SKM-1 (cell line): ENCODE measurements around the gene PTGDS.

Source experiments
- DNase-seq: peaks from one replicate; lab custom pipeline; 2025; ENCODE audit not compliant: unreplicated experiment; lab: John Stamatoyannopoulos, UW

PTGDS gene

DNA sequence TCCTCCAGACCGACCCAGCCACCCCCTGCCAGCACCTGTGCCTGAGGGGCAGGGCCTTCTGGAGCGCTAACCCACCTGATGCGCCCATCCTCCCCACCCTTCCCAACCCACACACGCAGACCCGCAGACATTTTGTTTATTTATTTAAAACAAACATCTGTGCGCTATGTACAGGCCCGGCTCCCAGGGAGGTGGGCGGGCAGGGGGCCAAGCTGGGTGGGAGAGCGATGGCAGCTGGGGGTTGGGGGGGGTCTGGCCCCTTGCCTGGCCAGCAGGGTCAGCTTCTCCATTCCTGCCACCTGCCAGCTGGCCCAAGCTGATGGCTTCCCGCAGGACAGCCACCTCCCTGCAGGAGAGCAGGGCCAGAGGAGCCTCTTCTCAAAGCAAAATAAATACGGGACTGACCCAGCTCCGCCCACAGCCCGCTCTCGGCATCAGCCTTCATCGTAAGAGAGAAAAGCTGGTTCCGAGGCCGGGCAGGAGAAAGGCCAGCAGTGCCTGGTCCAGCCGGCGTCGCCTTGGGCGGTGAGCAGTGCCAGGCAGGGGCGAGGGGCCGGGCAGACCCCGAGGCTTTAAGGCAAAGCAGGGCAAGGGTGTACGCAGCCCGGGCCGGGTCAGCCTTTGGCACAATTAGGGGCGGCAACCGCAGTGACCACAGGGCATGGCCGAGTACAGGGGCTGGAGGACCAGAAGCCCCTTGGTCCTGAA is 30.0 kb downstream of the PTGDS start:
- DNase-seq: no peak

DNA sequence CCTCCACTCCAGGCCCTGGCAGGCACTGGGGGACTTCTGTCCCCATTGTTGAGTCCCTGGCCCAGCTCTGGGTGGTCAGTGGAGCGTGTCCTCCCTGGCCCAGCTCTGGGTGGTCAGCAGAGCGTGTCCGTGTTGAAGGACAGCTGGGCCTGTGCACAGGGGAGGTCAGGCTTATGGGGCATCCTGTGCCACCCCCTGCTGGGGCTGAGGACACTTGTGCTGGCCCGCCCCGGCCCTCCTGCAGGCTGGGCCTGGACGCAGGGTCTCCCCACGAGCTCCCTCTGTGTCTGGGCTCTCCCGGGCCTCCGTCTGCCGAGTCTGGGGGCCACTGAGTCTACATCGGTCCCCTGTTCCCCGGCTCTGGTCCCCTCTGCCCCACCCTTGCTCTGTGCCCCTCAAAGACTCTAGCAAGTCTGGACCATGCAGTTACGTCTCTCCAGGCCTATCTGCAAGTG is 30.5 kb downstream of the PTGDS start:
- DNase-seq: no peak

DNA sequence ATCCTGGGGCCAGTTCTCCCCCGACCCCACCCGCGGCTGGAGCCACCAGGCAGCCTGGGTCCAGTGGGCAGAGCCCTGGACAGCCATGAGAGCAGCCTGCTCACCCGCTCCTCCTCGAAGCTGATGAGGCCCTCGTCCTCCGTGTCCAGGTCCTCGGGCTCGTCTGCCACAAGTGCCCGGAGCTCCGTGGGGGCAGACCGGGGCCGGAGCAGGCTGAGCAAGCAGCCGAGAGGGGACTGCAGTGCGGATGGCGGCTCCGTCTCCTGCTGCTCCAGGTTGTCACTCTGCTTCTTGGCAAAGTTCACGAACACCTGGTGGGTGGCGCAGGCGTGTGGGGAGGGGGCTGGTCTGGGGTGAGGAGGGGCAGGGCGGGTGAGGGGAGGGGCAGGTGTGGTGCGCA is 31.0 kb downstream of the PTGDS start:
- no peak for DNase-seq

DNA sequence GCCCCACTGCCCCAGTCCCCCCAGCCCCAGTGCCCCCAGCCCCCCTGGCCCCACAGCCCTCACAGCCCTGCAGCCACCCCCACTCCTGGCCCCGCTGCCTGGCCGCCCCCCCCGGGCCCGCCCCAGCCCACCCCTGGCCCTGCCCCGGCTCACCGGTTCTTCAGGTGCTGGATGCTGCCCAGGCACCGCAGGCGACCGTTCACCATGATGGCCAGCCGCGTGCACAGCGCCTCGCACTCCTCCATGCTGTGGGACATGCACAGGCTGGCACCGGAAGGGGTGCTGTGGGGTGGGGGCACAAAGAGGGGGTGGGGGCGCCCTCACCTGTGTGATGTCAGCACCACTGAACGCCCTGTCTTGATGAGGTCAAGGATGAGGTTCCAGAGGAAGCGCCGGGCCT is 31.9 kb downstream of the PTGDS start:
- no peak for DNase-seq

DNA sequence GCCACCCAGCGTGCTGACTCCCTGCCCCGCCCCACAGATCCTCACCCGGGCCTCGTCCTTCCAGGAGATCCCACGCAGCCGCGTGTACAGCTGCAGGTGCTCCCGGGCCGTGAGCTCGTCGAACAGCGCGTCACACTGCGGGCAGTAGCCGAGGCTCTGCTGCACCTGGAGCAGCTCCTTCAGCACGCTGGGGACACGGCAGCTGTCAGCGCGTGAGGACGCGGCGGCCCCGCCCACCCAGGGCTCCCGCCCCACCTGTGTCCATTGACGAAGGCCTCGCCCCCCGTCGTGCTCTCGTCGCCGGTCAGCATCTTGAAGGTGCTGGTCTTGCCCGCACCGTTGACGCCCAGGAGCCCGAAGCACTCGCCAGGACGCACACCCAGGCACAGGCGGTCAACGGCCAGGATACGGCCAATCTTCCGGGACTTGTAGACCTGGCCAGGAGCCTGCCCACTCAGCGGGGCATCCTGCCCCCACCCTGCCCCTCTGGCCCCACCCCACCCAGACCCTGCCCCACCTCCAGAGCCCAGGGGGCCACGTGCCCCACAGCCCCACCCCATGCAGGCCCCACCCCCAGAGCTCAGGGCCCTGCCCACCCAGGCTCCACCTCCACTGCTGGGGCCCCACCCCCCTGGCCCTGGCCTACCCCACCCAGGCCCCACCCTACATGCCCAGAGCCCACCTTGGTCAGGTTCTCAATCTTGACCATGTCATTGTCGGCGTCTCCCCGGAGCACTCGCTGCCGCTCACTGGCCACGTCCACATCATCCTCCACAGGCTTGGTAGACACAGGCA is 32.8 kb downstream of the PTGDS start:
- no peak for DNase-seq

DNA sequence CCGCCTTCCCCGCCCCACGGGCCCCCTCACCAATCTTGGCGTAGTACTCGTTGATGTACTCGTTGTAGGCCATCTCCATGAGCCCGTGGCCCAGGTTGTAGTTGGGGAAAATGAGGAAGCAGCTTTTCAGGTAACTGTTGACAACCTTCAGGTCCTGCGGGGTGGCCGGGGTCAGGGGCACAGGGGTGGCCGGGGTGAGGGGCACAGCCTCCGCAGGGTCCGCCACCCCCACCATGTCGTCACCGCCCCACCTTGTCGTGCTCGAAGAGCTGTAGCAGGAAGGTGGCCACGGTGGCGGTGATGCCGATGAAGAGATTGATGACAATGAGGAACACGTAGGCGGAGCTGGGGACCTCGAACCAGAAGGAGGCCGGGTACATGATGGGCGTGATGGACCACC is 33.9 kb downstream of the PTGDS start:
- no peak for DNase-seq

DNA sequence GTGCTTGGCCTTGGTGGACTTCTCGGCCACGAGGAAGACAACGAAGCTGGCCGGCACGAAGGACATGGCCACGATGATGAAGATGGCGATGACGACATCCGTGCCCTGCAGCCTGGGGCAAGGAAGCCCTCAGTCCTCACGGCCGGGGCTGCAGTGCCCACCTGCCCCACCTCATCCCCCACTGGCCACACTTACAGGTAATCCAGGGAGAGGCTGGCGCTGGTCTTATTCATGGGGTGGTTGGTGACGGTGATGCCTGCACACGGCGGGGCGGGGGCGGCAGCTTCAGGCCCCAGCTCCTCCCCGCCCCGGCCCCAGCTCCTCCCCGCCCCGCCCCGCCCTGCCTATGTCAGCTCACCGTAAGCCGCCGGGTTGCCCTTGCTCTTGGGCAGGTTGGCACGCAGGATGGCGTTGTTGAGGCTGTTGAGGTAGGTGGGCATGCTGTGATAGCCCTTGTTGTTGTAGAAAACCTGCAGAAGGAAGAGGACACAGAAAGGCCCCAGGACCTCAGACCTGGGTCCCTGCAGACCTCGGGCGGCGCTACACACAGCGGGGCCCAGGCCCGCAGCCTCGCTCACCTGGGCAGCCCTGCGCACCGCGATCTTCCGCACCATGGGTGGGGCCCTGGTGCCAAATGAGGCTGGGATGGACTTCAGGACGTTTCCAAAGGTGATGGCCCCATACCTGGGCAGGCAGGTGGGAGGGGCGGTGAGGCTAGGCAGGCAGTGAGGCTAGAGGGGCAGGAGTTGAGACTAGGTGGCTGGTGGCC is 34.8 kb downstream of the PTGDS start:
- DNase-seq: no peak

DNA sequence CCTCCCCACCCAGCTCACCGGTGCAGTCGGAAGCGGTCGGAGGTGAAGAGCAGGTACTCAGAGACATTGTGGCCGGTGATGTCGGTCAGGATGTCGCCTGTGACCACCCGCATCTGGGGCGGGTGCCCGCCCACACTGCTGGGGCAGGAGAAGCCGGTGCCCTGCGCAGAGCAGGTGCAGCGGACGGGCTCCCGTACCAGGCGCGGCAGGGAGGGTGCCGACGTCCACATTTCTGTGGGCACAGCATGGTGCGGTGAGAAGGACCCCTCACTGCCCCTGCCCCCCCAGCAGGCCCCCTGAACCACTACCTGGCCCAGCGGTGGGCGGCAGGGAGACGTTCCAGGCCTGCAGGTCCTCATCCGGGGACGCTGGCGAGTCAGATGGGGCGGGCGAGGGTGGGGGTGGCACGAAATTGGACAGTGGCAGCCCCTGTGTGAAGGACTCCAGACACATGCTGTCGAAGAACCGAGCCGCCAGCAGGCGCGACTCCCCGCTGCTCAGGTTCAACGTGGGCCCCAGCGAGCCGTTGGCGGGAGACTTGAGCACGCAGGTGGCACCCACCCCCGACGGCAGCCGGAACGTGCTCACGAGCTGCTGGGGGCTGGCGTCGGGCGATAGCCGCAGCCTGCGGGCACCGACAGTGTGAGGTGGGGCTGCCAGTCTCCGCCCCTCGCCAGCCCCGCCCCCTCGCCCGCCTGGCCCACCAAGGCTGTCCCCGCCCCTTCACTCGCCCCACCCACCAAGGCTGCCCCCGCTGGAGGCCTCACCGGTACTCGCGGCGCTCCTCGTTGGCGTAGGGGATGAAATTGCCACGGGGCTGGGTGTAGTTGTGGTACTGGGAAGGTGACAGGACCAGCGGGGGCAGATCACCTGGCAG is 35.6 kb downstream of the PTGDS start:
- DNase-seq: no peak

DNA sequence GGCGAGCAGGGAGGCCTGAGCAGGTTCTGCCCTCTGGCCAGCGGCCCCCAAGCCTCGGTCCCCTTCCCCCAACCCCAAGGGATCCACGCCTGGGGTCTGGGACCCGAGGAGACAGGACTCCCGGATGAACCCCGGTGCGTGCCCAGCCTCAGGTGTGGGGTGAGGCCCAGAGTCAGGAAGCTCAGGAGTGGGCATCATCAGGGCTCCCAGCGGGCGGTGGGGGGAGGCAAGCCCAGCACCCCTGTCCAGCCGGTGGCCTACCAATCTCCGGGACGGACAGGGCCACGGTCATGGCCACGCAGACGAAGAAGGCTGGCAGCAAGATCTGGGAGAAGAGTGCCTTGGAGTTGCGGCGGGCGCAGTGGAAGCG is 36.3 kb downstream of the PTGDS start:
- DNase-seq: no peak

DNA sequence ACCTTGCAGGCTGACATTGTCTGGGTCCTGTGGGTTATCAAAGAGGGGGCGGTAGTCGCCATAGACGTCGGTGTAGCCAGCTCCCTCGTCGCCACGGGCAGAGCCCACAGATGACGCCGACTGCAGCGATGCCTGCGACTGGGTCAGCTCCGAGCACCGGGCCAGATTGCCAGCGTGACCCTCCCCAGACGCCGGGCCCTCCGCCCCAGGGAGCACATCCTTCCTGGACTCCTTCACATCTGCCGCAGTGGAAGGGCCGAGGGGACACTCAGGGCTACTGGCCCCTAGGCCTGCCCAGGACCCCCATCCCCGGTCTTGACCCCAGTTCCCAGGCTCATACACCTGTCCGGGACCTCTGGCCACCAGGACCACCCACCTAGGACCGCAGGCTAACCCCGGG is 36.9 kb downstream of the PTGDS start:
- no peak for DNase-seq

DNA sequence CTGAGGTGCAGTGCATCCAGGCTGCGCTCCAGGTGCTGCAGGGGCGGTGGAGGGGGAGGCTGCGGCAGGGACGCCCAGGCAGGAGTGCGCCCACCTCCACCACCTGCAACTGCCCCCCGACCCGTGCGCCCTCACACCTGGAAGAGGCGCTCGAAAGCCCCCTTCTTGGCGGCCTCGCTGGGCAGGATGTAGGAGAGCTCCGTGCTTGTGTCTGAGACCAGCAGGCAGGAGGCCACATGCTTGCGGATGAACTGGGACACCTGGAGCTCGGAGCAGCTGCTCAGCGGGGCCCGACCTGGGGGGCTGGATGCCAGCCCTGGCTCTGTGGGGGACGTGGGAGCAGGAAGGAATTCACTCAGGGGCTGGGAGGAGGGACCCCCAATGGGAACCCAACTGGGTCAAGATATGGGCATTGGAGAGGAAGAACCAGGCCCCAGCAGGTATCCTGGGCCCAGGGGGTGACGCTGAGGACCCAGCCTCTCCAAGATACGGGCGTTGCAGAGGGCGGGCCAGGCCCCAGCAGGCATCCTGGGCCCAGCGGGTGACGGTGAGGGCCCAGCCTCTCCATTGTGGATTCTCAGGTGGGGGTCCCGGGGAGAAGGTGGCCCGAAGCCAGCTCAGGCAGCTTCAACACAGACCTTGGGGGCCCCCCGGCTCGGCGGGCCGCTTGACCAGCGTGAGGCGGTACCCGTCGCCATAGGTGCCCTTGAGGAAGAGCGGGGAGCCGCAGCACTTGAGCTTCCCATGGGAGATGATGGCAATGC is 37.7 kb downstream of the PTGDS start:
- DNase-seq: no peak

DNA sequence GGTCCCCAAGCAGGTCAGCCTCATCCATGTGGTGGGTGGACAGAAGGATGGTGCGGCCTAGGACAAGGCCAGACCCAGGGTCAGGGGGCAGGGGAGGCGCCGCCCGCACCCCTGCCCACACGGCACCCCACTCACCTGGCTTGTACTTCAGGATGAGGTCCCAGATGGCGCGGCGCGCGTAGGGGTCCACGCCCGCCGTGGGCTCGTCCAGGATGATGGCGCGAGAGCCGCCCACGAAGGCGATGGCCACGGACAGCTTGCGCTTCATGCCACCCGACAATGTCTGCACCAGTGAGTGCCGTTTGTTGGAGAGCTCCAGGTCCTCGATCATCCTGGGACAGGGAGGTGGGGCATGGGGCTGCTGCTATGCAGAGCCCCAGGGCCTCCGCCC is 38.2 kb downstream of the PTGDS start:
- no peak for DNase-seq

DNA sequence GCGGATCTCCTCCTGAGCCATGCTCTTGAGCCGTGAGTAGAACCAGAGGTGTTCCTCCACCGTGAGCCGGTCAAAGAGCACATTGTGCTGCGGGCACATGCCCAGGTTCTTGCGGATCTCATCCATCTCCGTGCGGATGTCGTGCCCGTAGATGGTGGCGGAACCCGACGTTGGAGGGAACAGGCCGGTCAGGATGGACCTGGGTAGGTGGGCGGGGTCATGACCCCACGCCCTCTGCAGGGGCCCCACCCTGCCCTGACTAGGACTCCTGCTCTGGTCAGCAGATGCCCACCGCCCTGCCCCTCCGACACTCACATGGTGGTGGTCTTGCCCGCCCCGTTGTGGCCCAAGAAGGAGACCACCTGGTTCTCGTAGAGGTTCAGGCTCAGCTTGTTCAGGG is 38.7 kb downstream of the PTGDS start:
- DNase-seq: no peak

DNA sequence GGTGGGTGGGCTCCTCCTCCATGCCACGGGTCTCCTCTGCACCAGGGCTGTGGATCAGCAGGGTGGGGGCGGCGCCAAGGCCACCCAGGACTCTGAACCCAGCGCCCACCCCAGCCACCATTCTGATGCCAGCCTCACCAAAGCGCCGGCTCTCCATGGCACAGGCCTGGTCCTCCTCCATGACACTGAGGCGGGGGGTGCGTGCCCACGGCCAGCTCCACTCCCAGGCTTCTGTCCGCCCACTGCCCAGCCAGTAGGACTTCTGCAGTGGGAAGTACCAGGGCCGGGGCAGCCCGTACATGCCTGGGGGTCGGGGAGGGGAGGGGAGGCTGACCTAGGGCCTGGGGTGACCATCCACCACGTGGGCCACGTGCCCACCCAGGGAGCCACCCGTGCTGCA is 39.1 kb downstream of the PTGDS start:
- no peak for DNase-seq

DNA sequence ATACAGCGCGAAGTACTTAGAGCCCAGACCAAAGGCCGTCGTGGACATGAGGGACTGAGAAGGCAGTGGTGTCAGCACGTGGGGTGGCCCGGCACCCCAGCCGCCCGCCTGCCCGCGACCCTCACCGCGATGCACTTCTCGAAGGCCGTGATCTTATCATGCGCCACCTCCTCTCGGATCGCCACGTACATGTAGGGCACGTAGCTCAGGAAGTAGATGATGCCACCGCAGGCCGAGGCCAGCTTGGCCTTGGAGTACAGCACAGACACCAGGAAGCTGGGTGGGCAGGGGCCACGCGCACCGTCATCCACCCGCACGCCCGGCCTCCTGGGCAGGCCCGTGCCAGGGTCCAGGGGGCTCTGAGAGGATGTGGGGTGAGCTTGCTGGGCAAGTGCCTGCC is 39.8 kb downstream of the PTGDS start:
- no peak for DNase-seq

DNA sequence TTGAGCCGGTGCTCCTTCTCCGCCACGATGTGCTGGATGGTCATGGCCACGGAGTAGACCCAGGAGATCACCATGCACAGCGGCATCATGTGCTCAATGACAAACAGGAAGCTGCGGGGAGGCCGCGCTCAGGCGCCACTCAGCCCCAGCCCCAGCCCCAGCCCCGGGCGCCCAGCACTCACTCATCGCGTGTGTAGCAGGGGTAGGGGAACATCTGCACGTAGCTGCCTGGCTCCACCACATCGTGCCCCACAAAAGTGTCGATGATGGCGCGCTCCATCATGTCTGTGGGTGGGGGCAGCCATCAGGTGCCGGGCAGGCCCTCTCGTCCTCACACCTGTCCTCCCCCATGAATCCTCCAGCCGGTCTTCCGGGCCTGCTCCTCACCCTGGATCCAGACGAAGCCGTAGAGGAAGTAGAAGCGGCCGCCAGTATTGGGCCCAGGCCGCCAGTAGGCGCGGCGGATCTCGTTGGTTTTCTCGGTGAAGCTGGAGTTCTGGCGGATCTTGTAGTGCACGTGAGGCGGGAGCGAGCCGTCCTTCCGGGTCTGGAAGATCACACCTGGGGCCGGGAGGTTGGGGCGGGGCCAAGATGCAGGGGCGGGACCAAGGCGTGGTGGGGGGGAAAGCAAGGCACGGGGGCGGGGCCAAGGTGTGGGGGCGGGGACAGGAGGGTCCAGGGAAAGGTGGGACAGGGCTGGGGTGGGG is 40.6 kb downstream of the PTGDS start:
- DNase-seq: no peak

DNA sequence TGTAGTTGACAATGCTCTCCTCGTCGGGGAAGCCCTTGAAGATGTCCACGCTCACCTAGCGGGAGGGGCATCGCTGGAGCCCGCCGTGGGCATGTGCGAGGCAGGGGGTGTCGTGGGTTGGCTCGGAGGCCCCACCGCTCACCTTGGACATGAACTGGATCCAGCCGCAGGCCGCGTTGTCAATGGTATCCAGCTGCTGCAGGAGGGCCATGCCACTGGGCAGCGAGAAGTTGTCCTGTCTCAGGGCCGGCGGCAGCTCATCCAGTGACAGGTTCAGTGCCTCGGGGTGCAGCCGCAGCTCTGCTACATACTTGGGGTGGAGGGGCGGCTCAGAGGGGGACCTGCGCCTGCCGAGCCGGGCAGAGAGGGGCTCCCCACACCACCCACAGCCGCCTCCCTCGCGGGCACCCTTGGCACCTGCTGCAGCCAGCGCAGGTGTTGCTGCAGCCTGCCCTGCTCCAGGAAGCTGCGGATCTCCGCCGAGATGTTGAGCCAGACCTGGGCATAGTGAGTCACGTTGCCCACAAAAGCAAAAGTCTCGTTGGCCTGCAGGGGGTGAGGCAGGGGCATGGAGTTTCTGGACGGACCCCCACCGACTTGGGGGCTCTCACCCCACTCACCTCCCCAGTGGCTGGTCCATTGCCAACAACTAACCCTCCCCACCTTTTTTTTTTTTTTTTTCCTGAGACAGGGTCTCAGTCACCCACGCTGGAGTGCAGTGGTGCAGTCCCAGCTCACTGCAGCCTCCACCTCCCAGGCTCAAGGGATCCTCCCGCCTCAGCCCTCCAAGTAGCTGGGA is 41.7 kb downstream of the PTGDS start:
- no peak for DNase-seq

DNA sequence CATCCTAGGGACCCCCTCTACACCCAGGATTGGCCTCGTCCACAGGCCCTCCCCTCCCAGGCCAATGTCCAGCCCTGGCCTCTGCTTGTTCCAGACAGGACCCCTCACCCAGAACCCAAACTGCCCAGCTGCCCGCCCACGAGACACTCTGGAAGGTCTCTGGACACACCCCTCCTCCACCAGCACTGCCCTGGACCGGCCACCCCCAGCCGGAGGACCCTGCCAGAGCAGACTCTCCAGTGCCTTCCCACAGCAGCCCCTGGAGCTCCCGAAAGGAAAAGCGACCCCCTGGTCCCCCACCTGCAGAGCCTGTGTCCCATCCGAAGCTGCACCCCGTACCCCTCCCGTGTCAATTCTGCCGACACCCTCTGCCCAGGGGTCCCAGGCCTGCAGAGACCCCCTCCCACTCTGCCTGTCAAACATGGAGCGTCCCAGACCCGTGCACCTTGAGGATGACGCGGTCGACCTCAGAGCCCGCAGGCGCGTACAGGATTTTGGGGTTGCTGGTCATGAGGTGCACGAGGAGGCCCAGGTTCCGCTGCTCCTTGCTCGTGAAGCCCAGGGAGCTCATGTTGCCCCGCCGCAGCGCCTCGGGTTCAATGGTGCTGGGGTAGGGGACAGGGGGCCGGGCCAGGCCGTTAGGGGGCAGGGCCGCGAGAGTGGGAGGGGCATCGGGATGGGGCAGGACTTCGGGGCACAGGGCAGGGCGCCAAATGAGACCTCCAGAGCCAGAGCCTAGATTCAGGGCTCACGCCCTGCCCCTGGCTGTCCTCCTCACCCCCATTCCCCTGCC is 42.8 kb downstream of the PTGDS start:
- DNase-seq: no peak
